OCI-LY3 (cell line): Measurements from ENCODE around the gene YAF2.
"Not testable (repeated sequence)": the region's sequence is repeated elsewhere in the genome, so short reads cannot be mapped to it uniquely, and the experiment has no call there.

Experiments
- EZH2phosphoT487 ChIP-seq: fragments of 200-600 bp; shearing (Covaris generic); IDR thresholded peaks from 2 replicates; pipeline ENCODE4 v1.6.1; 2018; ENCODE audit warnings: antibody characterized with exemption, mixed run types, low read depth
- TF ChIP-seq, protein P1 (sequence below): fragments of 200-600, 300-600 bp; sonication (generic); IDR thresholded peaks from 2 replicates; pipeline ENCODE4 v1.5.1; 2014; ENCODE audit warnings: antibody characterized with exemption, low read length, low read depth

DNA sequence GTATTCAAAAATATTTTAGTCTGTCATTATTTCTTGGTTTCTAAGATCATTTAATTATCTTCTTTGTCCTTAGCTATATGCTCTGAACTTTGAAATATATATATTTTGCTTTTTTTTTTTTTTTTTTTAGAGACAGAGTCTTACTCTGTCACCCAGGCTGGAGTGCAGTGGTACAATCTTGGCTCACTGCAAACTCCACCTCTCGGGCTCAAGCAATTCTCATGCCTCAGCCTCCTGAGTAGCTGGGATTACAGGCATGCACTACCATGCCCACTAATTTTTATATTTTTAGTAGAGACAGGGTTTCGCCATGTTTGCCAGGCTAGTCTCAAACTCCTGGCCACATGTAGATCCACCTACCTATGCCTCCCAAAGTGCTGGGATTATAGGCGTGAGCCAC is 49.8 kb downstream of the YAF2 start:
- TF ChIP-seq, protein P1, sequence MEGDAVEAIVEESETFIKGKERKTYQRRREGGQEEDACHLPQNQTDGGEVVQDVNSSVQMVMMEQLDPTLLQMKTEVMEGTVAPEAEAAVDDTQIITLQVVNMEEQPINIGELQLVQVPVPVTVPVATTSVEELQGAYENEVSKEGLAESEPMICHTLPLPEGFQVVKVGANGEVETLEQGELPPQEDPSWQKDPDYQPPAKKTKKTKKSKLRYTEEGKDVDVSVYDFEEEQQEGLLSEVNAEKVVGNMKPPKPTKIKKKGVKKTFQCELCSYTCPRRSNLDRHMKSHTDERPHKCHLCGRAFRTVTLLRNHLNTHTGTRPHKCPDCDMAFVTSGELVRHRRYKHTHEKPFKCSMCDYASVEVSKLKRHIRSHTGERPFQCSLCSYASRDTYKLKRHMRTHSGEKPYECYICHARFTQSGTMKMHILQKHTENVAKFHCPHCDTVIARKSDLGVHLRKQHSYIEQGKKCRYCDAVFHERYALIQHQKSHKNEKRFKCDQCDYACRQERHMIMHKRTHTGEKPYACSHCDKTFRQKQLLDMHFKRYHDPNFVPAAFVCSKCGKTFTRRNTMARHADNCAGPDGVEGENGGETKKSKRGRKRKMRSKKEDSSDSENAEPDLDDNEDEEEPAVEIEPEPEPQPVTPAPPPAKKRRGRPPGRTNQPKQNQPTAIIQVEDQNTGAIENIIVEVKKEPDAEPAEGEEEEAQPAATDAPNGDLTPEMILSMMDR: not testable (repeated sequence)
- TF ChIP-seq EZH2phosphoT487: not testable (repeated sequence)
